BE2C (cell line): ENCODE measurements around the gene CLEC17A.
A peak's percentile ranks its signal among the peaks of the same experiment; 100 is the strongest.
"Not testable (repeated sequence)": the region's sequence is repeated elsewhere in the genome, so short reads cannot be mapped to it uniquely, and the experiment has no call there.

Experiments
- DNase-seq: peaks from one replicate; pipeline ENCODE4 v3.0.0-alpha.2; 2020
- H3K27me3 ChIP-seq: fragments of 250-450 bp; sonication (Bioruptor Pico); 2 replicates; pipeline ENCODE4 v1.5.1; 2020; ENCODE audit warnings: mild to moderate bottlenecking
- H3K36me3 ChIP-seq: fragments of 250-450 bp; sonication (Bioruptor Pico); 2 replicates; pipeline ENCODE4 v1.5.1; 2020; ENCODE audit warnings: mild to moderate bottlenecking
- H3K4me1 ChIP-seq: fragments of 250-450 bp; sonication (Bioruptor Pico); 2 replicates; pipeline ENCODE4 v1.5.1; 2020
- H3K4me3 ChIP-seq: 2 replicates; pipeline ENCODE4 v1.5.1; 2011; ENCODE audit warnings: low read depth, low read length
- H3K9me3 ChIP-seq: fragments of 250-450 bp; sonication (Bioruptor Pico); 2 replicates; pipeline ENCODE4 v1.5.1; 2020
- CTCF ChIP-seq: IDR thresholded peaks from 2 replicates; pipeline ENCODE4 v1.5.1; 2012; ENCODE audit warnings: mild to moderate bottlenecking, low read depth, low read length

Gene CLEC17A

GRCh38 chr19:14544047-14544446, 38.8 kb upstream of the CLEC17A start:
- DNase-seq, result no peak
- TF ChIP-seq CTCF, result no peak
- H3K9me3 ChIP-seq, result no peaks in the 10 kb centered on the region
- peaks cover 6% of the 10 kb centered on the region for H3K36me3 ChIP-seq
- H3K27me3 ChIP-seq, result no peaks in the 10 kb centered on the region
- H3K4me3 ChIP-seq, result no peak overlapping the region
- no peaks in the 10 kb centered on the region for H3K4me1 ChIP-seq

GRCh38 chr19:14544977-14545715, 37.7 kb upstream of the CLEC17A start:
- Histone ChIP-seq H3K36me3 (peaks cover 6% of the 10 kb centered on the region), H3K9me3 (no peaks in the 10 kb centered on the region), H3K4me3 (no peak overlapping the region), H3K4me1 (no peaks in the 10 kb centered on the region), H3K27me3 (no peaks in the 10 kb centered on the region)
- TF ChIP-seq CTCF, result no peak
- no peak for DNase-seq

GRCh38 chr19:14545716-14546082, 37.2 kb upstream of the CLEC17A start:
- H3K9me3 ChIP-seq, result no peaks in the 10 kb centered on the region
- H3K36me3 ChIP-seq, result peaks cover 6% of the 10 kb centered on the region
- DNase-seq, result no peak
- no peaks in the 10 kb centered on the region for H3K27me3 ChIP-seq
- H3K4me3 ChIP-seq, result no peak overlapping the region
- H3K4me1 ChIP-seq, result no peaks in the 10 kb centered on the region
- TF ChIP-seq CTCF, result no peak

GRCh38 chr19:14550201-14550754, 32.6 kb upstream of the CLEC17A start:
- no peaks in the 10 kb centered on the region for H3K27me3 ChIP-seq
- no peak for TF ChIP-seq CTCF
- peaks cover 6% of the 10 kb centered on the region for H3K36me3 ChIP-seq
- H3K4me1 ChIP-seq, result no peaks in the 10 kb centered on the region
- no peaks in the 10 kb centered on the region for H3K9me3 ChIP-seq
- H3K4me3 ChIP-seq, result no peak overlapping the region
- DNase-seq, result peak; percentile 45

- not testable (repeated sequence) for H3K9me3 ChIP-seq, H3K36me3 ChIP-seq, H3K4me3 ChIP-seq, H3K4me1 ChIP-seq, H3K27me3 ChIP-seq
- peak; percentile 50 for DNase-seq
- TF ChIP-seq CTCF, result peak; percentile 20; the same call in 1 of the 2 replicates
Observed at GRCh38 chr19:14551134-14552005, 31.5 kb upstream of the CLEC17A start.

GRCh38 chr19:14552006-14552360, 30.9 kb upstream of the CLEC17A start:
- not testable (repeated sequence) for H3K9me3 ChIP-seq, H3K4me3 ChIP-seq, DNase-seq, H3K4me1 ChIP-seq, H3K27me3 ChIP-seq, H3K36me3 ChIP-seq
